MM.1S (cell line): ENCODE data around the gene DHRS2.
"Not testable (repeated sequence)": the region's sequence is repeated elsewhere in the genome, so short reads cannot be mapped to it uniquely, and the experiment has no call there.

Source experiments
- DNase-seq: peaks from one replicate; pipeline ENCODE4 v3.0.0-alpha.2; 2015
- H2AFZ ChIP-seq: fragments of 300-600 bp; sonication (generic); 2 replicates; pipeline ENCODE4 v1.6.0; 2016; ENCODE audit warnings: antibody characterized with exemption, low read length
- H3F3A ChIP-seq: fragments of 300-600 bp; sonication (generic); 2 replicates; pipeline ENCODE4 v1.6.1; 2016; ENCODE audit warnings: mild to moderate bottlenecking, antibody characterized with exemption, low read length, moderate library complexity, mixed read lengths; ENCODE audit not compliant: insufficient read depth
- H3K27ac ChIP-seq: fragments of 300-600 bp; sonication (generic); 2 replicates; pipeline ENCODE4 v1.5.1; 2016; ENCODE audit warnings: mild to moderate bottlenecking, low read length
- H3K27me3 ChIP-seq: fragments of 300-600 bp; sonication (generic); replicated peaks from 2 replicates; pipeline ENCODE4 v1.6.0; 2016; ENCODE audit warnings: low read length; ENCODE audit not compliant: insufficient read depth
- H3K36me3 ChIP-seq: fragments of 300-600 bp; sonication (generic); replicated peaks from 2 replicates; pipeline ENCODE4 v1.6.1; 2016; ENCODE audit warnings: mild to moderate bottlenecking, low read length, mixed read lengths; ENCODE audit not compliant: insufficient read depth
- H3K4me1 ChIP-seq: fragments of 300-600 bp; sonication (generic); 2 replicates; pipeline ENCODE4 v1.6.1; 2016; ENCODE audit warnings: low read length, mixed read lengths
- H3K4me2 ChIP-seq: fragments of 300-600 bp; sonication (generic); 2 replicates; pipeline ENCODE4 v1.6.0; 2016; ENCODE audit warnings: low read depth, low read length
- H3K4me3 ChIP-seq: fragments of 300-600 bp; sonication (generic); 2 replicates; pipeline ENCODE4 v1.5.1; 2016; ENCODE audit warnings: low read length, mixed read lengths
- H3K79me2 ChIP-seq: fragments of 300-600 bp; sonication (generic); 2 replicates; pipeline ENCODE4 v1.6.1; 2016; ENCODE audit warnings: mixed run types, low read length, mixed read lengths
- H3K9ac ChIP-seq: fragments of 300-600 bp; sonication (generic); 2 replicates; pipeline ENCODE4 v1.6.1; 2016; ENCODE audit warnings: low read length, mixed read lengths
- H3K9me2 ChIP-seq: fragments of 300-600 bp; sonication (generic); replicated peaks from 2 replicates; pipeline ENCODE4 v1.6.1; 2016; ENCODE audit warnings: mild to moderate bottlenecking, low read length, mixed read lengths; ENCODE audit not compliant: insufficient read depth
- H3K9me3 ChIP-seq: fragments of 300-600 bp; sonication (generic); replicated peaks from 2 replicates; pipeline ENCODE4 v1.6.1; 2016; ENCODE audit warnings: mild to moderate bottlenecking, low read length, mixed read lengths; ENCODE audit not compliant: insufficient read depth
- H4K20me1 ChIP-seq: fragments of 300-600 bp; sonication (generic); 2 replicates; pipeline ENCODE4 v1.6.1; 2016; ENCODE audit warnings: mild to moderate bottlenecking, low read length, moderate library complexity, mixed read lengths; ENCODE audit not compliant: insufficient read depth
- EZH2 ChIP-seq: fragments of 300-600 bp; sonication (generic); optimal IDR thresholded peaks from 2 replicates; pipeline ENCODE3; 2017; ENCODE audit warnings: low read depth, mild to moderate bottlenecking, antibody characterized with exemption, low read length, mixed read lengths
- EZH2phosphoT487 ChIP-seq: fragments of 300-600 bp; sonication (generic); IDR thresholded peaks from 2 replicates; pipeline ENCODE4 v1.6.1; 2018; ENCODE audit warnings: antibody characterized with exemption, low read length
- TF ChIP-seq, protein P1 (sequence below): fragments of 300-600 bp; sonication (generic); IDR thresholded peaks from 2 replicates; pipeline ENCODE4 v1.5.1; 2016; ENCODE audit warnings: antibody characterized with exemption, low read length, mixed read lengths

DHRS2 gene

DNA sequence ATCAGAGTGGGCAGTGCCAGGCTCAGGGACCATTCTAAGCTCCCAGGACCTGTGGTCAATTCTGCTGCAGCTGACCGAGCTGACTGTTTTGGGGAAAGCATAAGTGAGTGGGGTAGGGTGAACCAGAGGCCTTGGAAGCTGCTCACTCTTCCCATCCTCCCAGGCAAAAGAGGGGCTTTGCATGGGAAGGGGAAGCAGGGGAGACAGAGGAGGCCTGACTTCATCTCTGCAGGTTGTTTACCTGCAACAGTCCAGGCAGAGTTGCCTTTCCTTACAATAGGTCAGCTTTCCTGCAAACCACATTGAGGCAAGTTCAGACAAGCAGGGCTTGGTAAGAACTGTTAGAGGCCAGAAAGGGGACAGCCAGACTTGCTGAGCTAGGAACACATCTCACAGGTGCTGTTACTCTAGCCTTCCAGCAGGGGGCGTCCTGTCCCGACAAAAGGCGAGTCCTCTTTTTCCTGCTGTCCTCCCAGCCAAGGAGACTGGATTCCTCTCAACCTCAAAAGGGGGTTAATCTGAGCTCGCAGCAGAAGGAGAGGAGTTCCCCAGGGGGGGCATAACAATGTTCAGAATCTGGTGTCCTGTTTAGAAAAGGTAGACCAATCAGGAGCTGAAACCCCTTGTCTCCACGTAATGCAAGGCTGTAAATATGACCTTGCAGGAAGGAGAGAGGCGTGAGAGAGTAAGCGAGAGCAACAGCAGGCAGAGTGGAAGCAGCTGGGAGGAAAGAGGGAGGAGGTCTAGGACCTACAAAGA lies 4.3 kb upstream of the DHRS2 start:
- H3K79me2 ChIP-seq, result no peaks in the 10 kb centered on the region
- no peaks in the 10 kb centered on the region for H3K9me2 ChIP-seq
- no peak overlapping the region for H3K4me3 ChIP-seq
- no peak overlapping the region for H2AFZ ChIP-seq
- DNase-seq, result peak; percentile 49
- no peaks in the 10 kb centered on the region for H4K20me1 ChIP-seq
- H3K4me2 ChIP-seq, result no peak overlapping the region
- TF ChIP-seq EZH2phosphoT487, result no peak
- TF ChIP-seq, protein P1, sequence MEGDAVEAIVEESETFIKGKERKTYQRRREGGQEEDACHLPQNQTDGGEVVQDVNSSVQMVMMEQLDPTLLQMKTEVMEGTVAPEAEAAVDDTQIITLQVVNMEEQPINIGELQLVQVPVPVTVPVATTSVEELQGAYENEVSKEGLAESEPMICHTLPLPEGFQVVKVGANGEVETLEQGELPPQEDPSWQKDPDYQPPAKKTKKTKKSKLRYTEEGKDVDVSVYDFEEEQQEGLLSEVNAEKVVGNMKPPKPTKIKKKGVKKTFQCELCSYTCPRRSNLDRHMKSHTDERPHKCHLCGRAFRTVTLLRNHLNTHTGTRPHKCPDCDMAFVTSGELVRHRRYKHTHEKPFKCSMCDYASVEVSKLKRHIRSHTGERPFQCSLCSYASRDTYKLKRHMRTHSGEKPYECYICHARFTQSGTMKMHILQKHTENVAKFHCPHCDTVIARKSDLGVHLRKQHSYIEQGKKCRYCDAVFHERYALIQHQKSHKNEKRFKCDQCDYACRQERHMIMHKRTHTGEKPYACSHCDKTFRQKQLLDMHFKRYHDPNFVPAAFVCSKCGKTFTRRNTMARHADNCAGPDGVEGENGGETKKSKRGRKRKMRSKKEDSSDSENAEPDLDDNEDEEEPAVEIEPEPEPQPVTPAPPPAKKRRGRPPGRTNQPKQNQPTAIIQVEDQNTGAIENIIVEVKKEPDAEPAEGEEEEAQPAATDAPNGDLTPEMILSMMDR, result peak; percentile 68
- no peak for TF ChIP-seq EZH2
- no peak overlapping the region for H3K27ac ChIP-seq
- H3K27me3 ChIP-seq, result no peaks in the 10 kb centered on the region
- H3K4me1 ChIP-seq, result no peaks in the 10 kb centered on the region
- H3K9ac ChIP-seq, result no peak overlapping the region
- H3K9me3 ChIP-seq, result no peaks in the 10 kb centered on the region
- H3F3A ChIP-seq, result no peaks in the 10 kb centered on the region
- no peaks in the 10 kb centered on the region for H3K36me3 ChIP-seq

DNA sequence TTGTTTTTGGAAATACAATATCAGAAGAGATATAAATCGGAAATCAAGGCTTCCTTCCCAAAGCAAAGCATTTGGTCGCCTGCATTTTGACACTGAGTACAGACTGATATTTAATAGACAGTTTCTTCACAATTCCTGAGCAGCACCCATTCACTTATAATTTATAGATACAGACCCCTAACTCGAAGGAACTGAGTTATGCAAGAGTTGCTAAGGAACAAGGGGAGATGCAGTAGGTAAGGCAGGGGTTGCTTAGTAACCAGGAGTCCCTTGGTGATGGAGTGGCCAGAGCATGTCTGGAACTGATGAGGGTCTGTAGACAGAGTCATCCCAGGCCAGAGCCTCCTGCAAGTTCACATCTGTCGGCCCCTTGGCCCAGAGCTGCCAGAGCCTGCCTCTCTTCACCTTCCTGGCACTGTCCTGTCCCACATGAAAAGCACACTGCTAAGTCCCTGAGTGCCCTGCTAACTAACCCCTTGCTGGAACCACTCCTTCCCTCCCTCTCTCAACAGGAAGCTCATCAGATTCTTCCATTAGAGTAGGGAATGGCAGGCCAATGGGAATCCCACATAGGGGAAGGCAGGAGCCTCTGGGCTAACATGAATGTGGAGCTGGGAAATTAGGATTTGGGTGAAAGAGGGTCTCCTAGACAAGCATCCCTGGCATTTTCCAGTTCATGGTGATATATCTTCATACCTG lies 3.6 kb upstream of the DHRS2 start:
- Histone ChIP-seq H3K9ac (no peak overlapping the region), H2AFZ (no peak overlapping the region), H3K27me3 (no peaks in the 10 kb centered on the region), H3K9me2 (no peaks in the 10 kb centered on the region), H4K20me1 (no peaks in the 10 kb centered on the region), H3K79me2 (no peaks in the 10 kb centered on the region), H3F3A (no peaks in the 10 kb centered on the region), H3K4me3 (no peak overlapping the region), H3K27ac (no peak overlapping the region), H3K9me3 (no peaks in the 10 kb centered on the region), H3K4me1 (no peaks in the 10 kb centered on the region), H3K4me2 (no peak overlapping the region), H3K36me3 (no peaks in the 10 kb centered on the region)
- DNase-seq, result no peak
- TF ChIP-seq EZH2, result no peak
- no peak for TF ChIP-seq EZH2phosphoT487
- TF ChIP-seq, protein P1, result no peak

DNA sequence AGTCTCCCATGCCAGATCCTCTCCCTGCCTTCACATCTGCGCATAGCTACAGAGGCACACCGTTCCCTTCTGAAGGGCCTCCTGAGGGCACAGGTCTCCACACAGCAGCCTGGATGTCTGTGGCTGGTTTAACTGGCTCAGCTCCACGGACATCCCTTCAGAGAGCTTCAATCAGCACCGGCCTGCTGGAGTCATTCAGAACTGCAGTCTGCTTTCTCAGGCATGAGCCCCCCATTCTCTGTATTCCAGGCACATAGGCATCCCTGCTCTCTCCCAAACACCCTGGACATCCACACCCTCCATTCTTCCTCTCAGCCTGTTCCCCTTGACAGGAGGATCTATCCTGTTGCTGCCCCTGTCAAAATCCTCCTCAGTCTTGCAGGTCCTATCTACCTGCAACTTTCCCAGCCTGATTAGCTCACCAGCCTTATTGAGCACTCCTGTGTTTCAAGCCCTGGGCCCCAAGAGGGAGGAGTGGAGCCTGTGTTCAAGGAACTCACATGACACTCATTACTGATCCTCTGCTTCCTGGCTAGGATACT lies 2.9 kb upstream of the DHRS2 start:
- Histone ChIP-seq H3K27me3 (no peaks in the 10 kb centered on the region), H4K20me1 (no peaks in the 10 kb centered on the region), H3K36me3 (no peaks in the 10 kb centered on the region), H3K9ac (no peak overlapping the region), H3K79me2 (no peaks in the 10 kb centered on the region), H3K9me2 (no peaks in the 10 kb centered on the region), H2AFZ (no peak overlapping the region), H3K4me3 (no peak overlapping the region), H3F3A (no peaks in the 10 kb centered on the region), H3K9me3 (no peaks in the 10 kb centered on the region), H3K27ac (no peak overlapping the region), H3K4me2 (no peak overlapping the region), H3K4me1 (no peaks in the 10 kb centered on the region)
- TF ChIP-seq EZH2, result no peak
- TF ChIP-seq, protein P1, result no peak
- no peak for TF ChIP-seq EZH2phosphoT487
- no peak for DNase-seq

DNA sequence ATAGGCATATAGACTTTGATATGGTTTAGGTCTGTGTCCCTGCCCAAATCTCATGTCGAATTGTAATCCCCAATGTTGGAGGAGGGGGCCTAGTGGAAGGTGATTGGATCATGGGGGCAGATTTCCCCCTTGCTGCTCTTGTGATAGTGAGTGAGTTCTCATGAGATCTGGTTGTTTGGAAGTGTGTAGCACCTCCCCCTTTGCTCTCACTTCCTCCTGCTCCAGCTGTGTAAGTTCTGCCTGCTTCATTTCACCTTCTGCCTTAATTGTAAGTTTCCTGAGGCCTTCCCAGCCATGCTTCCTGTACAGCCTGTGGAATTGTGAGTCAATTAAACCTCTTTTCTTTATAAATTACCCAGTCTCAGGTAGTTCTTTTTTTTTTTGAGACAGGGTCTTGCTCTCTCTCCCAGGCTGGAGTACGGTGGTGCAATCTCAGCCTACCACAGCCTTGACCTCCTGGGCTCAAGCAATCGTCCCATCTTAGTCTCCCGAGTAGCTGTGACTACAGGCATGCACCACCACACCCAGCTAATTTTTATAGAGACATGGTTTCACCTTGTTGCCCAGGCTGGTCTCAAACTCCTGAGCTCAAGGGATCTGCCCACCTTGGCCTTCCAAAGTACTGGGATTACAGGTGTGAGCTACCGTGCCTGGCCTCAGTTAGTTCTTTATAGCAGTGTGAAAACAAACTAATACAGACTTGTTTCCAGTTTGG lies 1.3 kb upstream of the DHRS2 start:
- not testable (repeated sequence) for H3K9me3 ChIP-seq, H3K4me3 ChIP-seq, H3K36me3 ChIP-seq, H3K4me2 ChIP-seq, H3F3A ChIP-seq, H3K79me2 ChIP-seq, H3K27ac ChIP-seq, H3K9ac ChIP-seq, H2AFZ ChIP-seq, H3K4me1 ChIP-seq, H3K9me2 ChIP-seq, H4K20me1 ChIP-seq, DNase-seq, H3K27me3 ChIP-seq

DNA sequence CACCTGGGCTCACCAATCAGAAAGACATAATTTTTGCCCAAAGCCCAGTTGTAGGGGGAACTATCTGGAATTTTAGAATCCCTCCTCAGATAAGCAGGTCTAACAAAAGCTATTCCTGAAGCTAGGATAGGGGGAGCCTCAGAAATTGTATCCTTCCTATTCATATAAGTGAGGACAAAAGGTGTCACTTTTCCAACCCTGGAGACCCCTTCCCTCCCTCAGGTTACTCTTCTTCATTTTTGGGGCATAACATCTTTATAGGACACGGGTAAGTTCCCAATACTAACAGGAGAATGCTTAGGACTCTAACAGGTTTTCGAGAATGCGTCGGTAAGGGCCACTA lies 1.1 kb downstream of the DHRS2 start:
- H3K36me3 ChIP-seq, H3K4me2 ChIP-seq, H2AFZ ChIP-seq, H3K4me3 ChIP-seq, H3K9me2 ChIP-seq, H3F3A ChIP-seq, H3K27me3 ChIP-seq, H3K79me2 ChIP-seq, DNase-seq, H3K27ac ChIP-seq, H3K9ac ChIP-seq, H3K4me1 ChIP-seq, H4K20me1 ChIP-seq, H3K9me3 ChIP-seq: not testable (repeated sequence)
